K562 (cell line): ENCODE results near the gene ZNF790. TPM values are rescaled to one million over a fixed set of nuclear protein-coding genes. Genes with fewer than 3 reads are reported as not detected.

Source experiments
- ATAC-seq: fragments of 200-7000 bp; cut with Tn5 transposase; 3 replicates; pipeline ENCODE4 v1.9.1; 2020; ENCODE audit warnings: moderate library complexity
- BruUV-seq: library from RNA; stranded (reverse); fragments of 400-500 nt; replicated peaks from 2 replicates; lab custom pipeline; 2021; lab: Mats Ljungman, UMichigan
- CTCF ChIA-PET: fragments of 300-600 bp; formaldehyde crosslinking; extraction: SDS; loops from one replicate; lab custom pipeline; 2021; ENCODE audit warnings: low intra/inter-chr PET ratio; lab: Yijun Ruan, JAX
- POLR2A ChIA-PET: fragments of 300-600, 350-650 bp; sonication (Branson Sonifier 250); formaldehyde crosslinking; extraction: SDS; loops from one replicate; lab custom pipeline; 2021; ENCODE audit warnings: antibody characterized with exemption, inconsistent platforms; lab: Yijun Ruan, JAX
- DNase-seq, 4 experiments: peaks; one replicate each; pipeline versions ENCODE4 v3.0.0 to v3.0.0-alpha.2; 2011 to 2018; ENCODE audit warnings: low spot score in 3 of 4, mixed read lengths in 3 of 4; ENCODE audit errors: extremely low read depth in 1 of 4
- FAIRE-seq: peaks from 2 replicates; lab custom pipeline; 2011; peaks lifted over from hg19 to GRCh38; lab: Jason Lieb, UNC
- H2AFZ ChIP-seq: 2 replicates; pipeline ENCODE4 v1.6.0; 2011; ENCODE audit warnings: low read depth, low read length, control low read depth, inconsistent platforms
- H3K27ac ChIP-seq: fragments of 200-600 bp; 3 replicates; pipeline ENCODE4 v1.8.0; 2011; ENCODE audit warnings: low read depth, mild to moderate bottlenecking, control low read depth, inconsistent platforms, low read length, moderate library complexity, mixed read lengths; ENCODE audit errors: extremely low read depth
- H3K27me3 ChIP-seq, 2 experiments: fragments of 300-600 bp in 1 of 2; 2 replicates in 1 of 2; 3 replicates in 1 of 2; pipeline versions ENCODE4 v1.6.0 to v1.8.0; 2011; ENCODE audit warnings: inconsistent platforms in 2 of 2, low read length in 2 of 2, mild to moderate bottlenecking in 1 of 2, mixed read lengths in 1 of 2, moderate library complexity in 1 of 2; ENCODE audit not compliant: control insufficient read depth in 2 of 2, insufficient read depth in 2 of 2
- H3K36me3 ChIP-seq: fragments of 300-600 bp; 3 replicates; pipeline ENCODE4 v1.8.0; 2011; ENCODE audit warnings: mild to moderate bottlenecking, low read length, inconsistent platforms; ENCODE audit not compliant: control insufficient read depth, insufficient read depth
- H3K4me1 ChIP-seq, 2 experiments: fragments of 200-600 bp in 1 of 2; replicated peaks in 1 of 2; 2 replicates in 1 of 2; 3 replicates in 1 of 2; pipeline versions ENCODE4 v1.5.1 to v1.8.0; 2011; ENCODE audit warnings: inconsistent platforms in 2 of 2, low read length in 2 of 2, mild to moderate bottlenecking in 1 of 2, mixed read lengths in 1 of 2, moderate library complexity in 1 of 2; ENCODE audit not compliant: control insufficient read depth in 2 of 2, insufficient read depth in 2 of 2
- H3K4me2 ChIP-seq: 2 replicates; pipeline ENCODE4 v1.6.1; 2011; ENCODE audit warnings: low read length, control low read depth, inconsistent platforms, mixed read lengths; ENCODE audit not compliant: insufficient read depth
- H3K4me3 ChIP-seq: fragments of 200-600 bp; sonication (generic), shearing (Covaris generic); 2 replicates; pipeline ENCODE4 v1.5.1; 2016; ENCODE audit warnings: control low read depth, inconsistent platforms
- H3K79me2 ChIP-seq: fragments of 200-600 bp; 3 replicates; pipeline ENCODE4 v1.8.0; 2011; ENCODE audit warnings: low read length, inconsistent platforms; ENCODE audit not compliant: control insufficient read depth, insufficient read depth
- H3K9ac ChIP-seq, 2 experiments: 2 replicates each; pipeline versions ENCODE4 v1.6.0 to v1.6.1; 2011; ENCODE audit warnings: low read depth in 2 of 2, low read length in 2 of 2, control low read depth in 1 of 2, inconsistent platforms in 1 of 2, mild to moderate bottlenecking in 1 of 2, mixed read lengths in 1 of 2; ENCODE audit not compliant: insufficient read depth in 1 of 2
- H3K9me1 ChIP-seq: one replicate; pipeline ENCODE4 v1.6.0; 2011; ENCODE audit warnings: inconsistent platforms, mild to moderate bottlenecking, low read length, moderate library complexity; ENCODE audit not compliant: control insufficient read depth, insufficient read depth
- H3K9me3 ChIP-seq: replicated peaks from 2 replicates; pipeline ENCODE4 v1.5.1; 2011; ENCODE audit warnings: low read depth, low read length, inconsistent platforms; ENCODE audit not compliant: control insufficient read depth, insufficient read depth
- H4K20me1 ChIP-seq: replicated peaks from 2 replicates; pipeline ENCODE4 v1.6.1; 2011; ENCODE audit warnings: low read length, inconsistent platforms, mixed read lengths; ENCODE audit not compliant: control insufficient read depth, insufficient read depth
- ARHGAP35 ChIP-seq: fragments of 450-650 bp; IDR thresholded peaks from 2 replicates; pipeline ENCODE4 v1.6.1; 2018; ENCODE audit not compliant: partially characterized antibody
- ATF4 ChIP-seq: fragments of 450-650 bp; formaldehyde crosslinking; IDR thresholded peaks from 2 replicates; pipeline ENCODE4 v1.4.0; 2022; ENCODE audit warnings: mild to moderate bottlenecking, moderate library complexity
- MGA ChIP-seq: fragments of 450-650 bp; IDR thresholded peaks from 2 replicates; pipeline ENCODE4 v1.6.1; 2016; ENCODE audit warnings: mild to moderate bottlenecking, moderate library complexity
- SMAD3 ChIP-seq: fragments of 450-650 bp; formaldehyde crosslinking; conservative IDR thresholded peaks from 2 replicates; pipeline ENCODE4 v1.4.0; 2020; ENCODE audit warnings: mild to moderate bottlenecking
- SP1 ChIP-seq: sonication (generic); formaldehyde crosslinking; IDR thresholded peaks from 2 replicates; pipeline ENCODE4 v1.8.1; 2022; ENCODE audit warnings: mild to moderate bottlenecking, missing genetic modification reagents
- TOE1 ChIP-seq, 2 experiments: fragments of 450-650 bp in 1 of 2; sonication (generic) in 1 of 2; formaldehyde crosslinking in 1 of 2; IDR thresholded peaks; 2 replicates each; pipeline versions ENCODE4 v1.7.1 to v1.8.0; 2016 to 2022; ENCODE audit warnings: borderline replicate concordance in 2 of 2, mild to moderate bottlenecking in 2 of 2, antibody characterized with exemption in 1 of 2, inconsistent platforms in 1 of 2, low read depth in 1 of 2, missing genetic modification reagents in 1 of 2, moderate library complexity in 1 of 2
- WGBS: fragments of 100-300 bp; shearing (Covaris generic); methylation state at CpG from one replicate; pipeline ENCODE4 v1.1.6; 2016; ENCODE audit warnings: low coverage, mixed read lengths; ENCODE audit not compliant: insufficient coverage; ENCODE audit errors: missing lambda C conversion rate; 5-methylcytosine and 5-hydroxymethylcytosine counted together
- in situ Hi-C: fragments of 300-500 bp; cut with MboI; formaldehyde crosslinking; loops from 4 replicates; pipeline ENCODE4 v1.15.0; 2018; ENCODE audit warnings: inconsistent platforms, mixed read lengths
- intact Hi-C: fragments of 100-400 bp; cut with micrococcal nuclease; formaldehyde crosslinking; loops from 2 replicates; pipeline ENCODE4 v1.14.2; 2022
- polyA plus RNA-seq, 8 experiments: library from polyadenylated mRNA; depleted of rRNA in 4 of 8; stranded (reverse) in 5 of 8; unstranded in 3 of 8; fragments of >200 nt; fragmentation: Nextera tagmentation in 2 of 8; fragmentation: Illumina TruSeq in 1 of 8; extraction: Ambion mirVana in 2 of 8; extraction: Trizol in 1 of 8; gene quantifications; 2 replicates each; pipeline versions ENCODE4 v1.2.1 to v1.2.3, GENCODE V29; 2011 to 2014; ENCODE audit warnings: inconsistent platforms in 1 of 8, missing spikeins in 1 of 8
- total RNA-seq, 7 experiments: library from RNA; depleted of rRNA in 6 of 7; stranded (reverse); fragments of >200 nt in 6 of 7; fragmentation: Illumina TruSeq in 2 of 7; extraction: Trizol in 2 of 7; gene quantifications; 2 replicates each; pipeline versions ENCODE4 v1.2.1 to v1.2.3, GENCODE V29; 2011 to 2021; ENCODE audit warnings: low replicate concordance in 1 of 7

Gene ZNF790
- total and polyA plus RNA-seq, 9 of the 15 experiments (the other 6 are each of a cell fraction or from before 2014, with no cell fraction given): 0.33 to 1.7 (median 0.53) TPM

GRCh38 chr19:36772311-36773222, 65.6 kb downstream of the ZNF790 start, which contains the start of gene ZNF850:
Gene ZNF850 (minus strand): TSS chr19:36772807. CDS start chr19:36762606, 10,201 bp downstream.
- peak within 1 kb of the TSS; percentile 100 for H3K4me2 ChIP-seq
- CTCF ChIA-PET: no interaction called here
- peaks cover 38% of the 10 kb centered on the region for H3K9me3 ChIP-seq
- peak within 1 kb of the TSS; percentile 97 for H2AFZ ChIP-seq
- TSS peak; percentile 76 for BruUV-seq
- H3K9me1 ChIP-seq: no peaks in the 10 kb centered on the region
- DNase-seq (peak; percentile 76 to 92 (median 80)), ATAC-seq (peak; percentile 96), FAIRE-seq (peak; percentile 90)
- H3K9ac ChIP-seq: peak within 1 kb of the TSS; percentile 96 to 97
- peaks cover 47% of the 10 kb centered on the region for H3K79me2 ChIP-seq
- H3K4me1 ChIP-seq: peaks cover 0 to 17% of the 10 kb centered on the region in 2 experiments; a peak in 2 of 5 replicates
- H3K4me3 ChIP-seq: peak within 1 kb of the TSS; percentile 94
- H4K20me1 ChIP-seq: no peaks in the 10 kb centered on the region; the same call in 1 of the 2 replicates
- POLR2A ChIA-PET: interaction anchor here (0.6 to 0.9 kb wide), 3 partner anchors 163 to 1846 kb away, joined by 3 to 4 read pairs (median 3); partner anchors contain the start of gene ZNF30
- H3K27ac ChIP-seq: peak within 1 kb of the TSS; percentile 99
- peaks cover 12% of the 10 kb centered on the region; the same call in 2 of the 3 replicates for H3K36me3 ChIP-seq
- intact Hi-C loops: no loop called here
- in situ Hi-C loops: no loop called here
- no peaks in the 10 kb centered on the region for H3K27me3 ChIP-seq
- under 1% methylated on average over 50 of the region's 57 CpGs for WGBS
- TF ChIP-seq MGA: peak; percentile 46
- no peak for TF ChIP-seq TOE1 (IDR thresholded peaks at IDR 0.05; ENCODE audit: borderline replicate concordance)
- TF ChIP-seq TOE1 (CRISPR knock-in tag; IDR thresholded peaks at IDR 0.05; ENCODE audit: borderline replicate concordance, low read depth): no peak
- TF ChIP-seq SP1: no peak
- peak; percentile 91 for TF ChIP-seq ARHGAP35
- no peak for TF ChIP-seq ATF4 (CRISPR knock-in tag)
- TF ChIP-seq SMAD3 (CRISPR knock-in tag): no peak
